GM13977 (cell line): ENCODE data around the gene CYSLTR2.

Source experiments
- DNase-seq: peaks from one replicate; pipeline ENCODE4 v3.0.0; 2012; ENCODE audit warnings: low spot score
- CTCF ChIP-seq: IDR thresholded peaks from 2 replicates; pipeline ENCODE4 v1.5.1; 2012; ENCODE audit warnings: mild to moderate bottlenecking, control low read depth; ENCODE audit not compliant: insufficient read depth; ENCODE audit errors: extremely low read depth, missing control alignments
- in situ Hi-C: fragments of 300-500 bp; cut with MboI; formaldehyde crosslinking; loops from one replicate; pipeline ENCODE4 v1.12.0; 2022; ENCODE audit warnings: low sequenced_read_pairs, low pct_unique_long_range_greater_than_20kb, mixed read lengths, inconsistent platforms; ENCODE audit not compliant: unreplicated experiment

Gene CYSLTR2

GRCh38 chr13:48653472-48653939, at the start of gene CYSLTR2:
Gene CYSLTR2 (plus strand): TSS chr13:48653929. CDS start chr13:48706818, 52,889 bp downstream.
- DNase-seq, result no peak
- in situ Hi-C loops, result no loop called here
- no peak for TF ChIP-seq CTCF

GRCh38 chr13:48615049-48615448, 38.7 kb upstream of the CYSLTR2 start:
- in situ Hi-C loops, result no loop called here
- DNase-seq, result no peak
- no peak for TF ChIP-seq CTCF

- no peak for TF ChIP-seq CTCF
- in situ Hi-C loops, result no loop called here
- DNase-seq, result no peak
Observed at GRCh38 chr13:48618937-48619336, 34.8 kb upstream of the CYSLTR2 start.

GRCh38 chr13:48621056-48621455, 32.7 kb upstream of the CYSLTR2 start:
- no peak for DNase-seq
- no peak for TF ChIP-seq CTCF
- in situ Hi-C loops, result no loop called here

- no peak for TF ChIP-seq CTCF
- in situ Hi-C loops, result no loop called here
- DNase-seq, result no peak
Observed at GRCh38 chr13:48624016-48624415, 29.7 kb upstream of the CYSLTR2 start.

GRCh38 chr13:48624858-48625257, 28.9 kb upstream of the CYSLTR2 start:
- in situ Hi-C loops, result no loop called here
- DNase-seq, result no peak

More at GRCh38 chr13:48624858-48625257, 28.9 kb upstream of the CYSLTR2 start:
- TF ChIP-seq CTCF, result no peak
